AG04449 (cell line): ENCODE measurements around the gene DYTN.

ENCODE experiments used
- CTCF ChIA-PET: fragments of 350-600 bp; formaldehyde crosslinking; extraction: SDS; loops from one replicate; lab custom pipeline; 2021; ENCODE audit warnings: antibody characterized with exemption; lab: Yijun Ruan, JAX
- POLR2A ChIA-PET: fragments of 400-600, 350-600 bp; formaldehyde crosslinking; extraction: SDS; loops from one replicate; lab custom pipeline; 2020; ENCODE audit warnings: antibody characterized with exemption, inconsistent platforms; lab: Yijun Ruan, JAX
- DNase-seq: peaks from one replicate; pipeline ENCODE4 v3.0.0-alpha.2; 2010; ENCODE audit warnings: low read depth, low spot score
- H3K4me3 ChIP-seq: 2 replicates; pipeline ENCODE4 v1.5.1; 2011; ENCODE audit warnings: low read depth, mild to moderate bottlenecking, control low read depth, low read length
- TF ChIP-seq, protein P1 (sequence below): IDR thresholded peaks from one replicate; pipeline ENCODE4 v1.5.1; 2011; ENCODE audit warnings: mild to moderate bottlenecking, moderate library complexity, low read length, control low read depth, inconsistent platforms; ENCODE audit not compliant: insufficient read depth; ENCODE audit errors: missing control alignments

DYTN gene

DNA sequence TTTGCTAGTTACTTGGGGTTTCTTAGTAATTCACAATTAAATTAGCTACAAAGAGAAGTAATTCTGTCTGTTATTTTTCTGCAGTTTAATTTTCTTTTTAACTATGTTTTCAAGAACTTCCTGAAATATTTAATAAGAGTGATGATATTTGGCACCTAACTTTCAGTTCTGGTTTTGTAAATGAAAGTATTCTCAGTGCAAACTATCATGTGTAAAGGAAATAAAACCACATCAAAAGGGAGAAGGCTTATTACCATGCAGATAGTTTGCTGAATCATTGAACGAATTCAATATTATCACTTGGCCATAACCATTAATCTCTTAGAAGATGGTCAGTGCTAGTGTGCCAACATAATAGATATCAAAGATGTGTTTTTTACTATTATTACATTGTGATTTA lies 29.2 kb downstream of the DYTN start:
- DNase-seq, result no peak
- ChIA-PET POLR2A (no interaction called here), CTCF (interaction anchor here (1.7 to 1.9 kb wide), 2 partner anchors 12 to 93 kb away, joined by 4 to 5 read pairs; no protein-coding TSS in a partner anchor)
- H3K4me3 ChIP-seq, result no peak overlapping the region
- TF ChIP-seq, protein P1, sequence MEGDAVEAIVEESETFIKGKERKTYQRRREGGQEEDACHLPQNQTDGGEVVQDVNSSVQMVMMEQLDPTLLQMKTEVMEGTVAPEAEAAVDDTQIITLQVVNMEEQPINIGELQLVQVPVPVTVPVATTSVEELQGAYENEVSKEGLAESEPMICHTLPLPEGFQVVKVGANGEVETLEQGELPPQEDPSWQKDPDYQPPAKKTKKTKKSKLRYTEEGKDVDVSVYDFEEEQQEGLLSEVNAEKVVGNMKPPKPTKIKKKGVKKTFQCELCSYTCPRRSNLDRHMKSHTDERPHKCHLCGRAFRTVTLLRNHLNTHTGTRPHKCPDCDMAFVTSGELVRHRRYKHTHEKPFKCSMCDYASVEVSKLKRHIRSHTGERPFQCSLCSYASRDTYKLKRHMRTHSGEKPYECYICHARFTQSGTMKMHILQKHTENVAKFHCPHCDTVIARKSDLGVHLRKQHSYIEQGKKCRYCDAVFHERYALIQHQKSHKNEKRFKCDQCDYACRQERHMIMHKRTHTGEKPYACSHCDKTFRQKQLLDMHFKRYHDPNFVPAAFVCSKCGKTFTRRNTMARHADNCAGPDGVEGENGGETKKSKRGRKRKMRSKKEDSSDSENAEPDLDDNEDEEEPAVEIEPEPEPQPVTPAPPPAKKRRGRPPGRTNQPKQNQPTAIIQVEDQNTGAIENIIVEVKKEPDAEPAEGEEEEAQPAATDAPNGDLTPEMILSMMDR, result no peak

DNA sequence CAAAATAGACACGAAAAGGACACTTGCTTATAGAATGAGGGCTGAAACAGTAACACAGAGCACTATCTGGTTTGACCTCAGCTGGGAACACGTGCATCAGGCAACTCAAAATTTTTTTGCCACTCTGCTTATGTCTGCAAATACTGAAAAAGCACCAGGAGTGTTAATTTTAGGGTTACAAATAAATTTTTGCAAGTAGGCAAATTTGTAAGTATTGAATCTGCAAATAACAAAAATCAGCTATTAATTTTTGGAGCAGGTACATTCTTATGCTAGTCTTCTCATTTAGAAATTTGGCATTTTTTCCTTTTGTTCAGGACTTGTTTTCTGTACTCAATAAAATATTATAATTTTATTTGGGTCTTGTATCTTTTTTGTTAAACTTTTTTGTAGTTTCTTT lies 29.7 kb downstream of the DYTN start:
- H3K4me3 ChIP-seq, result no peak overlapping the region
- DNase-seq, result no peak
- POLR2A ChIA-PET, result no interaction called here
- CTCF ChIA-PET, result interaction anchor here (1.7 to 1.9 kb wide), 2 partner anchors 11 to 94 kb away, joined by 4 to 5 read pairs; no protein-coding TSS in a partner anchor
- TF ChIP-seq, protein P1, result no peak

DNA sequence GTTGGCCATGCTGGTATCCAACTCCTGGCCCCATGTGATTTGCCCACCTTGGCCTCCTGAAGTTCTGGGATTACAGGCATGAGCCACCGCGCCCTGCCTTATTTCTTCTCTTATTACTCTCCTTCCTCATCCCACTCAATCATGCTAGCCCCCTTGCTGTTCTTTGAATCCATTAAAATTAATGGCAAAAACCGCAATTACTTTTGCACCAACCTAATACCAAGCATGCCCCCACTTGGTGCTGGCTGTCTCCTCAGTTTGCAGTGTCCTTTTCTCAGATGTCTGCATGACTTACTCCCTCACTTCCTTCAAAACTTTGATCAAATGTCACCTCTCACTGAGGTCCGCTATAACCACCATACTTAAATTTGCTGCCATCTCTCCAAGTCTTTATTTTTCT lies 34.6 kb downstream of the DYTN start:
- ChIA-PET POLR2A (no interaction called here), CTCF (no interaction called here)
- H3K4me3 ChIP-seq, result no peak overlapping the region
- TF ChIP-seq, protein P1, result no peak
- no peak for DNase-seq

DNA sequence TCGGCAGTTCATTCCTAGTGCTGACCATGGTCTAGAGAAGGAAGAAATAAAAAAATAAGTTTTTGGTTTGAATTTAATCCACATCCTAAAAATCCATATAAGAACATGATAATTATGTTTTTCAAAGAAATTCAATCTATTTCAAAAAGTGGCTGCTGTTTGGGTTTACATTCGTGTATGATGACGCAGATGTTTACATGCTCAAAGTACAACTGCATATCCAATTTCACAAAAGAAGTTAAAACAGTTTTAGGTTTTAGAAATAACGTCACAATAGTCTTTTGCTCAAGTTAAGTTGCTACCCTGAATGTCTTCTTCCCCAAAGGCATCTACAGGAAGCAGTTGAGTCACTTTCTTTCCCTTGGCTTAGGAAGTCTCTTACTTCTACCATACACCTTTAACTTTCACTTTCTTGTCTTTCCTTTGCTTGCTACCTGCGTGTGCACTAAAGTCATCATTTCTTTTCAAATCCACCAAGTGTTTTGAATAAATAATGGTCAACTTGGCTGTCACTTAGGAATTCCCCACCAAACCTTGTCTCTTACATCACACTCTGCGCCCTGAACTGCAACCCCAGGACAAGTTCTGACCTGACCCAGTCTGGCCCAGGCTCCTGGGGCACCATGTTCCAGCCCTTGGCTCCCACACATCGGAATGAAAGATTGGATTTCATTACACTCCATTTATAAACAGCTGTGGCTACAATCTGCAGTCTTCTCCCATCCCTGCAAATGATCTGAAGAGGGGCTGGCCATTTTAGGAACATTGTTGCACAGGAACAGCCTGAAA lies 47.5 kb downstream of the DYTN start:
- ChIA-PET POLR2A (no interaction called here), CTCF (no interaction called here)
- H3K4me3 ChIP-seq, result no peak overlapping the region
- TF ChIP-seq, protein P1, result no peak
- DNase-seq, result no peak

DNA sequence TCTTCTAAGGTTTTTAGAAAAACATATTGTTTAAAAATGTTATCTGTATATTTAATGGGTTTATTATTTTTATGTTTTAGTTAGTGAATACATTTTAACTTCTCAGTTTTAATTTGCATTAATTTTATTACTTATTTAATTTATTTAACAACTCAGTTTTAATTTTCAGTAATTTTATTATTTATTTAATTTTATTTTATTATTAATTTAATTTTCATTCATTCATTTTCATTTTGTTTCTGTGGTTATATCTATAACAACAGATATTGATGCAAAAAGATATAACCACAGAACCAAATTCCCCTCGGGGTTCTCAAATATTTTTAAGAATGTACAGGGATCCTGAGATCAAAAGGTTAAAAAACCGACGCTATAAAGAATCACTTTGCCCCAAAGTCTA lies 52.9 kb downstream of the DYTN start:
- POLR2A ChIA-PET, result no interaction called here

DNA sequence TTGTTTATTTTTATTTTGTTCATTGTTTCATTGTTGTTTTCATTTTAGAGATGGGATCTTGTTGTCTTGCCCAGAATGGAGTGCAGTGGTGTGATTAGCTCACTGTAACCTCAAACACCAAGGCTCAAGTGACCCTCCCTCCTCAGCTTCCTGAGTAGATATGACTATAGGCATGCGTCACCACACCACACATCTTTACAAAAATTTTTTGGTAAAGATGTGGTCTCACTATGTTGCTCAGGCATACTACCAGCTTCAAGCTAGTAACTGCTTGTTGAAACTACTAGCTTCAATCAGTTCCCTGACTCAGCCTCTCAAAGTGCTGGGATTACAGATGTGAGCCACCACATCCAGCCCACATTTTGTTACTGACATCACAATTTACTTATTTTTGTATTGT lies 61.1 kb downstream of the DYTN start:
- ChIA-PET POLR2A (no interaction called here), CTCF (no interaction called here)
- H3K4me3 ChIP-seq, result no peak overlapping the region
- no peak for DNase-seq
- TF ChIP-seq, protein P1, result no peak

More for the DNA sequence above, 52.9 kb downstream of the DYTN start:
- TF ChIP-seq, protein P1, result no peak
- no peak overlapping the region for H3K4me3 ChIP-seq
- CTCF ChIA-PET, result no interaction called here
- DNase-seq, result no peak
